ENCODE results near the gene C1orf159.

C1orf159 gene

GRCh38 chr1:1085911-1086841, 29.7 kb downstream of the C1orf159 start:
- H3K27me3 ChIP-seq (ENCODE audit: control insufficient read depth in 1 of 2, insufficient read depth in 1 of 2, low read length in 2 of 2) = no peaks in the 10 kb centered on the region
- H3K9ac ChIP-seq (ENCODE audit: low read length) = no peak overlapping the region
- no peak overlapping the region for H2BK120ac ChIP-seq (ENCODE audit: low read depth, low read length)
- H3K4me2 ChIP-seq (ENCODE audit: low read length, poor library complexity, severe bottlenecking) = no peak overlapping the region
- H3K79me1 ChIP-seq (replicated peaks; ENCODE audit: low read length, poor library complexity, severe bottlenecking) = no peaks in the 10 kb centered on the region
- H3K9me3 ChIP-seq (ENCODE audit: control insufficient read depth, low read length) = no peaks in the 10 kb centered on the region
- no peak overlapping the region for H3K18ac ChIP-seq (ENCODE audit: low read depth in 1 of 2, low read length in 2 of 2)
- H4K8ac ChIP-seq (ENCODE audit: low read length) = no peak overlapping the region
- DNase-seq = no peak
- H3K4ac ChIP-seq (ENCODE audit: low read depth in 1 of 2, low read length in 2 of 2) = no peak overlapping the region
- 97% methylated on average over 37 of the region's 38 CpGs for WGBS
- H2BK5ac ChIP-seq (ENCODE audit: low read depth, low read length, poor library complexity, severe bottlenecking) = no peak overlapping the region
- no peak overlapping the region for H2AK5ac ChIP-seq (ENCODE audit: low read length, severe bottlenecking)
- H3K4me3 ChIP-seq (ENCODE audit: insufficient read depth in 1 of 2, low read depth in 1 of 2, low read length in 2 of 2) = no peak overlapping the region
- H2BK15ac ChIP-seq (ENCODE audit: low read depth, poor library complexity, severe bottlenecking) = no peak overlapping the region
- no peak overlapping the region for H4K91ac ChIP-seq (ENCODE audit: low read length)
- H3K14ac ChIP-seq (ENCODE audit: low read length in 2 of 2) = no peak overlapping the region
- no peak overlapping the region for H3K27ac ChIP-seq (ENCODE audit: low read length, poor library complexity, severe bottlenecking)
- no peak overlapping the region for H3K23ac ChIP-seq (ENCODE audit: low read length in 2 of 2)
- no peak overlapping the region for H2BK12ac ChIP-seq (ENCODE audit: low read length in 2 of 2)
- no peak overlapping the region for H2AFZ ChIP-seq (ENCODE audit: low read depth, low read length)
- H3K4me1 ChIP-seq (ENCODE audit: control insufficient read depth, insufficient read depth, low read depth, low read length) = no peaks in the 10 kb centered on the region
- H3K36me3 ChIP-seq (ENCODE audit: control insufficient read depth in 1 of 2, insufficient read depth in 2 of 2, low read depth in 1 of 2, low read length in 2 of 2) = peaks cover 0 to 76% of the 10 kb centered on the region in 2 experiments

- Histone ChIP-seq H2AK5ac (ENCODE audit: low read length, severe bottlenecking) (no peak overlapping the region), H2BK5ac (ENCODE audit: low read depth, low read length, poor library complexity, severe bottlenecking) (no peak overlapping the region), H3K36me3 (ENCODE audit: control insufficient read depth in 1 of 2, insufficient read depth in 2 of 2, low read depth in 1 of 2, low read length in 2 of 2) (peaks cover 0 to 72% of the 10 kb centered on the region in 2 experiments), H3K4me2 (ENCODE audit: low read length, poor library complexity, severe bottlenecking) (no peak overlapping the region), H4K91ac (ENCODE audit: low read length) (no peak overlapping the region), H3K27me3 (ENCODE audit: control insufficient read depth in 1 of 2, insufficient read depth in 1 of 2, low read length in 2 of 2) (peaks cover 0 to 1% of the 10 kb centered on the region in 2 experiments), H3K23ac (ENCODE audit: low read length in 2 of 2) (no peak overlapping the region), H3K27ac (ENCODE audit: low read length, poor library complexity, severe bottlenecking) (no peak overlapping the region), H4K8ac (ENCODE audit: low read length) (no peak overlapping the region), H2BK120ac (ENCODE audit: low read depth, low read length) (no peak overlapping the region), H3K4me3 (ENCODE audit: insufficient read depth in 1 of 2, low read depth in 1 of 2, low read length in 2 of 2) (no peak overlapping the region), H3K14ac (ENCODE audit: low read length in 2 of 2) (no peak overlapping the region), H3K4ac (ENCODE audit: low read depth in 1 of 2, low read length in 2 of 2) (no peak overlapping the region), H2BK15ac (ENCODE audit: low read depth, poor library complexity, severe bottlenecking) (no peak overlapping the region), H3K9ac (ENCODE audit: low read length) (no peak overlapping the region), H2AFZ (ENCODE audit: low read depth, low read length) (no peak overlapping the region), H3K4me1 (ENCODE audit: control insufficient read depth, insufficient read depth, low read depth, low read length) (peaks cover 4% of the 10 kb centered on the region), H2BK12ac (ENCODE audit: low read length in 2 of 2) (no peak overlapping the region), H3K9me3 (ENCODE audit: control insufficient read depth, low read length) (no peaks in the 10 kb centered on the region), H3K18ac (ENCODE audit: low read depth in 1 of 2, low read length in 2 of 2) (no peak overlapping the region), H3K79me1 (replicated peaks; ENCODE audit: low read length, poor library complexity, severe bottlenecking) (no peaks in the 10 kb centered on the region)
- 95% methylated on average over 30 of the region's 30 CpGs for WGBS
- no peak for DNase-seq
These were observed 30.6 kb downstream of the C1orf159 start for GRCh38 chr1:1085171-1085841.

GRCh38 chr1:1084372-1085170, 31.3 kb downstream of the C1orf159 start:
- no peak overlapping the region for H2BK12ac ChIP-seq (ENCODE audit: low read length in 2 of 2)

More at GRCh38 chr1:1084372-1085170, 31.3 kb downstream of the C1orf159 start:
- peaks cover 0 to 69% of the 10 kb centered on the region in 2 experiments for H3K36me3 ChIP-seq (ENCODE audit: control insufficient read depth in 1 of 2, insufficient read depth in 2 of 2, low read depth in 1 of 2, low read length in 2 of 2)
- WGBS = 96% methylated on average over 38 of the region's 38 CpGs
- peaks cover 0 to 7% of the 10 kb centered on the region in 2 experiments for H3K27me3 ChIP-seq (ENCODE audit: control insufficient read depth in 1 of 2, insufficient read depth in 1 of 2, low read length in 2 of 2)
- H3K14ac ChIP-seq (ENCODE audit: low read length in 2 of 2) = no peak overlapping the region
- H3K4me2 ChIP-seq (ENCODE audit: low read length, poor library complexity, severe bottlenecking) = no peak overlapping the region
- peaks cover 12% of the 10 kb centered on the region for H3K4me1 ChIP-seq (ENCODE audit: control insufficient read depth, insufficient read depth, low read depth, low read length)
- H3K9ac ChIP-seq (ENCODE audit: low read length) = no peak overlapping the region
- H2BK15ac ChIP-seq (ENCODE audit: low read depth, poor library complexity, severe bottlenecking) = no peak overlapping the region
- no peak overlapping the region for H2AFZ ChIP-seq (ENCODE audit: low read depth, low read length)
- DNase-seq = no peak
- H2BK120ac ChIP-seq (ENCODE audit: low read depth, low read length) = no peak overlapping the region
- H3K4me3 ChIP-seq (ENCODE audit: insufficient read depth in 1 of 2, low read depth in 1 of 2, low read length in 2 of 2) = no peak overlapping the region
- H2AK5ac ChIP-seq (ENCODE audit: low read length, severe bottlenecking) = no peak overlapping the region
- H3K79me1 ChIP-seq (replicated peaks; ENCODE audit: low read length, poor library complexity, severe bottlenecking) = no peaks in the 10 kb centered on the region
- no peak overlapping the region for H3K27ac ChIP-seq (ENCODE audit: low read length, poor library complexity, severe bottlenecking)
- H3K23ac ChIP-seq (ENCODE audit: low read length in 2 of 2) = no peak overlapping the region
- no peak overlapping the region for H3K18ac ChIP-seq (ENCODE audit: low read depth in 1 of 2, low read length in 2 of 2)
- H3K4ac ChIP-seq (ENCODE audit: low read depth in 1 of 2, low read length in 2 of 2) = no peak overlapping the region
- no peak overlapping the region for H2BK5ac ChIP-seq (ENCODE audit: low read depth, low read length, poor library complexity, severe bottlenecking)
- no peaks in the 10 kb centered on the region for H3K9me3 ChIP-seq (ENCODE audit: control insufficient read depth, low read length)
- no peak overlapping the region for H4K91ac ChIP-seq (ENCODE audit: low read length)
- H4K8ac ChIP-seq (ENCODE audit: low read length) = no peak overlapping the region
